GM12878 (cell line): ENCODE data around the gene SNRNP200. TPM values are rescaled to one million over a fixed set of nuclear protein-coding genes. Genes with fewer than 3 reads are reported as not detected.

Experiments
- BRCA1 ChIP-seq: IDR thresholded peaks from 2 replicates; pipeline ENCODE4 v1.6.1; 2011; ENCODE audit warnings: low read depth, low read length, improper control_type of control experiment
- CTCF ChIP-seq, 3 experiments: IDR thresholded peaks in 2 of 3; conservative IDR thresholded peaks in 1 of 3; 2 replicates each; pipeline ENCODE4 v1.5.1; 2011; ENCODE audit warnings: low read depth in 3 of 3, low read length in 3 of 3, mild to moderate bottlenecking in 3 of 3, control low read depth in 2 of 3, moderate library complexity in 2 of 3, inconsistent platforms in 1 of 3, mixed read lengths in 1 of 3; ENCODE audit not compliant: control insufficient read depth in 2 of 3, insufficient read depth in 1 of 3; ENCODE audit errors: extremely low read depth in 1 of 3
- DPF2 ChIP-seq: fragments of 450-650 bp; IDR thresholded peaks from 2 replicates; pipeline ENCODE4 v1.6.1; 2017; ENCODE audit warnings: mild to moderate bottlenecking
- ELK1 ChIP-seq: IDR thresholded peaks from 2 replicates; pipeline ENCODE4 v1.6.1; 2012; ENCODE audit warnings: low read depth, low read length, improper control_type of control experiment
- FOS ChIP-seq: IDR thresholded peaks from 3 replicates; pipeline ENCODE4 v1.6.1; 2011; ENCODE audit warnings: borderline replicate concordance; ENCODE audit not compliant: insufficient read length; ENCODE audit errors: extremely low read depth
- HCFC1 ChIP-seq: fragments of 150-350 bp; IDR thresholded peaks from 2 replicates; pipeline ENCODE4 v1.6.1; 2014; ENCODE audit warnings: low read length
- IKZF2 ChIP-seq, 2 experiments: fragments of 450-650 bp; IDR thresholded peaks; 2 replicates each; pipeline ENCODE4 v1.6.1; 2017; ENCODE audit warnings: mild to moderate bottlenecking in 2 of 2, moderate library complexity in 2 of 2
- KAT2A ChIP-seq: conservative IDR thresholded peaks from 2 replicates; pipeline ENCODE4 v1.6.1; 2011; ENCODE audit warnings: low read depth, low read length; ENCODE audit not compliant: control insufficient read depth
- PKNOX1 ChIP-seq: fragments of 450-650 bp; IDR thresholded peaks from 2 replicates; pipeline ENCODE4 v1.6.1; 2016; ENCODE audit warnings: mild to moderate bottlenecking
- RB1 ChIP-seq: fragments of 450-650 bp; formaldehyde crosslinking; IDR thresholded peaks from 2 replicates; pipeline ENCODE4 v1.6.1; 2017; ENCODE audit warnings: mild to moderate bottlenecking, borderline replicate concordance
- RELA ChIP-seq: fragments of 450-650 bp; IDR thresholded peaks from 2 replicates; pipeline ENCODE4 v1.8.0; 2014; ENCODE audit warnings: borderline replicate concordance; ENCODE audit not compliant: partially characterized antibody
- RUNX3 ChIP-seq: IDR thresholded peaks from 2 replicates; pipeline ENCODE4 v1.6.1; 2012; ENCODE audit warnings: low read length, inconsistent platforms
- STAT3 ChIP-seq: IDR thresholded peaks from 2 replicates; pipeline ENCODE4 v1.6.1; 2011; ENCODE audit warnings: low read depth, low read length, improper control_type of control experiment
- SUZ12 ChIP-seq: fragments of 200-600 bp; sonication (generic); IDR thresholded peaks from one replicate; pipeline ENCODE4 v1.6.1; 2018; ENCODE audit warnings: antibody characterized with exemption, mild to moderate bottlenecking; ENCODE audit not compliant: unreplicated experiment
- TAF1 ChIP-seq: IDR thresholded peaks from 2 replicates; pipeline ENCODE4 v1.6.1; 2011; ENCODE audit warnings: mild to moderate bottlenecking, low read depth, low read length, borderline replicate concordance
- TCF12 ChIP-seq: IDR thresholded peaks from 2 replicates; pipeline ENCODE4 v1.6.1; 2011; ENCODE audit warnings: low read depth, mild to moderate bottlenecking, low read length
- ZBED1 ChIP-seq: IDR thresholded peaks from 2 replicates; pipeline ENCODE4 v1.6.1; 2016; ENCODE audit warnings: borderline replicate concordance
- polyA plus RNA-seq, 11 experiments: library from polyadenylated mRNA; depleted of rRNA in 4 of 11; unstranded in 6 of 11; stranded (reverse) in 5 of 11; fragments of >200 nt; fragmentation: Nextera tagmentation in 4 of 11; fragmentation: Illumina TruSeq in 1 of 11; extraction: Ambion mirVana in 4 of 11; extraction: Trizol in 1 of 11; gene quantifications; 1 replicate in 1 of 11; 2 replicates in 10 of 11; pipeline versions ENCODE4 v1.2.1 to v1.2.3, GENCODE V29; 2011 to 2016; ENCODE audit warnings: inconsistent platforms in 2 of 11, missing spikeins in 2 of 11, low read depth in 1 of 11
- total RNA-seq, 4 experiments: library from RNA; depleted of rRNA in 3 of 4; stranded (reverse); fragments of >200 nt in 3 of 4; fragmentation: Illumina TruSeq in 1 of 4; extraction: Trizol in 1 of 4; gene quantifications; 2 replicates each; pipeline versions ENCODE4 v1.2.1 to v1.2.3, GENCODE V29; 2013 to 2021

Gene SNRNP200
- total and polyA plus RNA-seq, 10 of the 15 experiments (the other 5 are each of a cell fraction or from before 2014, with no cell fraction given): 59.2 to 176 (median 106) TPM

- no peak for TF ChIP-seq CTCF (IDR thresholded peaks at IDR 0.05 in 2 of 3, conservative IDR thresholded peaks at IDR 0.05 in 1 of 3; ENCODE audit: control insufficient read depth in 2 of 3, extremely low read depth in 1 of 3, insufficient read depth in 1 of 3, low read depth in 3 of 3, low read length in 3 of 3)
- TF ChIP-seq TAF1: no peak; the same call in 1 of the 2 replicates
- TF ChIP-seq BRCA1: no peak
- no peak for TF ChIP-seq SUZ12
- TF ChIP-seq HCFC1: peak; percentile 77
- TF ChIP-seq DPF2: peak; percentile 38; the same call in 1 of the 2 replicates
- TF ChIP-seq RB1: peak; percentile 92; the same call in 1 of the 2 replicates
- TF ChIP-seq TCF12: 0 out of 2 replicates have a peak, but pooled peaks have one; percentile 52
- TF ChIP-seq STAT3: no peak
- peak; percentile 84 for TF ChIP-seq PKNOX1
- TF ChIP-seq FOS: no peak
- TF ChIP-seq IKZF2 (IDR thresholded peaks at IDR 0.05): peak; percentile 48 to 61
- peak; percentile 4 for TF ChIP-seq RELA
- peak; percentile 75 for TF ChIP-seq RUNX3
- TF ChIP-seq KAT2A: no peak
- TF ChIP-seq ZBED1: peak; percentile 79; the same call in 1 of the 2 replicates
- TF ChIP-seq ELK1: peak; percentile 92
Observed at GRCh38 chr2:96305091-96305978, at the start of gene SNRNP200 (continued).
